Neural progenitor cell (in vitro differentiated cells): ENCODE measurements around the gene PGR.

Experiments
- CTCF ChIP-seq: fragments of 200-600 bp; sonication (generic); IDR thresholded peaks from 2 replicates; pipeline ENCODE4 v1.5.1; 2017; ENCODE audit warnings: antibody characterized with exemption, mild to moderate bottlenecking
- EZH2 ChIP-seq: fragments of 200-600 bp; sonication (generic); IDR thresholded peaks from 2 replicates; pipeline ENCODE4 v1.6.1; 2017; ENCODE audit warnings: antibody characterized with exemption, mild to moderate bottlenecking, moderate library complexity
- EZH2phosphoT487 ChIP-seq: fragments of 200-600 bp; sonication (generic); IDR thresholded peaks from 2 replicates; pipeline ENCODE4 v1.6.1; 2017; ENCODE audit warnings: antibody characterized with exemption

DNA sequence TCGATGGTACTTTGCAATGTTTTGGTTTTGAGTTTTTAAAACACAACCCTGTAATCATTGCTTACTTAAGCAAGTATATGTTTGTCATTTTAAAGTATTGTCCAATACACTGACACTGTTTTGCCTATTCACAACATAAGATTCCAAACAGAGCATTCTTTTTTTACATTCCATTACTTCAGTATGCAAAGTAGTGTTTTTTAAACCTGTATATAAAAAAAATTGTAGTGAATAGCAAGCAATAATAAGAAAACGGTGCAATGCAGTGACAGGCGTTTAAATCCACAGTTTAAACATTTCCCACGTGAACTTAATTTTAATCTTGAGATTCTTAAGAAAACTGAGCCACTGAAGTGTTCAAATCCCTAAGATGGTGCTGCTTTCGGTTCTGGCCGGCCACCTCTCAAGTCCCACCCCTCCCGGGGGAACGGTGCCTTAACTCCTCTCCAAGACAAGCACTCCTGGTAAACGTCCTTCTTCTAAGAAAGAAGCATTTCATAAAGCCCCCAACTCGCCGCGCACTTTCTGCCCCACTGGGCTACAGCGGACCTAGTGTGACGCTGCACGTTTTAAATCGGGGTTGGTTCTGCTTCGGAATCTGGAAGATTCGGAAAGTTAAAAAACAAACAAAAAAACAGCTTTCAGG, 2.9 kb downstream of the PGR start:
- no peak for TF ChIP-seq CTCF
- no peak for TF ChIP-seq EZH2phosphoT487
- no peak for TF ChIP-seq EZH2
